PFSK-1 (cell line): Measurements from ENCODE around the gene MLYCD.

Experiments
- POLR2AphosphoS5 ChIP-seq: IDR thresholded peaks from 2 replicates; pipeline ENCODE4 v1.6.1; 2012; ENCODE audit warnings: low read depth, mild to moderate bottlenecking, control low read depth, low read length, moderate library complexity
- SIN3A ChIP-seq: IDR thresholded peaks from 2 replicates; pipeline ENCODE4 v1.6.1; 2012; ENCODE audit warnings: mild to moderate bottlenecking, low read length, moderate library complexity, borderline replicate concordance; ENCODE audit not compliant: insufficient read depth
- TAF1 ChIP-seq: IDR thresholded peaks from 2 replicates; pipeline ENCODE4 v1.6.1; 2012; ENCODE audit warnings: low read length, control low read depth, borderline replicate concordance; ENCODE audit not compliant: insufficient read depth

DNA sequence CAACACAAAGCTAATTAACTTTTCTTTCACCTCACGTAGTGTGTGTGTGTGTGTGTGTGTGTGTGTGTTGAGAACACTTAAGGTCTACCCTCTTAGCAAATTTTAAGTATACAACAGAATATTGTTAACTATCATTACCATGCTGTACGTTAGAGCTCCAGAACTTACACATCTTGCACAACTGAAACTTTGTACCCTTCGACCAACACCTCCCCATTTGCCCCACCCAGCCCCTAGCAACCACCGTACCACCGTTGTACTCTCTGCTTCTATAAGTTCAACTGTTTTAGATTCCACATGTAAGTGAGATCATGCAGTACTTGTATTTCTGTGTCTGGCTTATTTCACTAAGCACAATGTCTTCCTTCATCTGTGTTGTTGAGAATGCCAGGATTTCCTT is 28.1 kb upstream of the MLYCD start:
- TF ChIP-seq POLR2AphosphoS5 = no peak
- TF ChIP-seq SIN3A = no peak
- no peak for TF ChIP-seq TAF1
